Lower lobe of right lung (tissue), 2 donors: ENCODE data around the gene STAG1. TPM values are rescaled to one million over a fixed set of nuclear protein-coding genes. Genes with fewer than 3 reads are reported as not detected.

Experiments
- ATAC-seq, 2 donors: fragments of 200-7000 bp; cut with Tn5 transposase; one replicate each; pipeline ENCODE4 v1.9.1; 2020 to 2022; ENCODE audit warnings: mild to moderate bottlenecking in 2 of 2, moderate library complexity in 2 of 2
- DNase-seq: peaks from one replicate; pipeline ENCODE4 v3.0.0-alpha.2; 2020
- H3K27ac ChIP-seq: fragments of 200-600 bp; one replicate; pipeline ENCODE4 v1.8.0; 2022
- H3K27me3 ChIP-seq: fragments of 200-600 bp; one replicate; pipeline ENCODE4 v1.8.0; 2022; ENCODE audit warnings: low read depth
- H3K36me3 ChIP-seq: fragments of 200-600 bp; one replicate; pipeline ENCODE4 v1.8.0; 2022; ENCODE audit warnings: mild to moderate bottlenecking
- H3K4me1 ChIP-seq: fragments of 200-600 bp; one replicate; pipeline ENCODE4 v1.8.0; 2022
- H3K4me3 ChIP-seq: fragments of 200-600 bp; one replicate; pipeline ENCODE4 v1.8.0; 2022; ENCODE audit warnings: mild to moderate bottlenecking
- H3K9me3 ChIP-seq: fragments of 200-600 bp; one replicate; pipeline ENCODE4 v1.8.0; 2022
- intact Hi-C: fragments of 100-400 bp; cut with DNase I; formaldehyde crosslinking; loops from one replicate; pipeline ENCODE4 v1.11.0; 2022
- total RNA-seq: library from RNA; stranded (reverse); fragmentation: NEBNext Ultra II Directional; extraction: Animal tissue kit (Norgen Biotek cat#: 25700); gene quantifications from one replicate; pipeline ENCODE4 v1.2.1, GENCODE V29; 2021
- TF ChIP-seq, protein P1 (sequence below): fragments of 200-600 bp; IDR thresholded peaks from one replicate; pipeline ENCODE4 v1.8.0; 2022; ENCODE audit warnings: antibody characterized with exemption, mild to moderate bottlenecking
- donor health status: DM: no; HTN: yes; CAD: no; lungs with severe emphysema.

STAG1 gene
- total RNA-seq, 1 donor from 2014 or later: 41.3 TPM

DNA sequence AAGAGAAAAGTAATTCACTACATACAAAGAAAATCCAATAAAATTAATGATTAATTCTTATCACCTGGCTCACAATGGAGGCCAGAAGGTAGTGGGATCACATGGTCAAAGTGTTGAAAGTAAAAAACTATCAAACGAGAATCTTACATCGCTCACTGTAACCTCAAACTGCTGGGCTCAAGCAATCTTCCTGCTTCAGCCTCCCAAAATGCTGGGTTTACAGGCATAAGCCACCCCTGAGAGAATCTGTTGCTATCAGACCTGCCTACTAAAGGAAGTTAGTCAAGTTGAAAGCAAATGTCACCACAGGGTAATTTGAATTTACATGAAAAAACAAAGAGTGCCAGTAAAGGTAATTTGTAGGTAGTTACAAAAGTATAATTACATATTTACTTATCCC, 398.7 kb downstream of the STAG1 start:
- TF ChIP-seq, protein P1, sequence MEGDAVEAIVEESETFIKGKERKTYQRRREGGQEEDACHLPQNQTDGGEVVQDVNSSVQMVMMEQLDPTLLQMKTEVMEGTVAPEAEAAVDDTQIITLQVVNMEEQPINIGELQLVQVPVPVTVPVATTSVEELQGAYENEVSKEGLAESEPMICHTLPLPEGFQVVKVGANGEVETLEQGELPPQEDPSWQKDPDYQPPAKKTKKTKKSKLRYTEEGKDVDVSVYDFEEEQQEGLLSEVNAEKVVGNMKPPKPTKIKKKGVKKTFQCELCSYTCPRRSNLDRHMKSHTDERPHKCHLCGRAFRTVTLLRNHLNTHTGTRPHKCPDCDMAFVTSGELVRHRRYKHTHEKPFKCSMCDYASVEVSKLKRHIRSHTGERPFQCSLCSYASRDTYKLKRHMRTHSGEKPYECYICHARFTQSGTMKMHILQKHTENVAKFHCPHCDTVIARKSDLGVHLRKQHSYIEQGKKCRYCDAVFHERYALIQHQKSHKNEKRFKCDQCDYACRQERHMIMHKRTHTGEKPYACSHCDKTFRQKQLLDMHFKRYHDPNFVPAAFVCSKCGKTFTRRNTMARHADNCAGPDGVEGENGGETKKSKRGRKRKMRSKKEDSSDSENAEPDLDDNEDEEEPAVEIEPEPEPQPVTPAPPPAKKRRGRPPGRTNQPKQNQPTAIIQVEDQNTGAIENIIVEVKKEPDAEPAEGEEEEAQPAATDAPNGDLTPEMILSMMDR: no peak
- intact Hi-C loops: no loop called here
- DNase-seq (no peak), ATAC-seq (no peak)
- Histone ChIP-seq H3K4me3 (no peak overlapping the region), H3K27me3 (no peaks in the 10 kb centered on the region), H3K4me1 (peaks cover 4% of the 10 kb centered on the region), H3K9me3 (no peaks in the 10 kb centered on the region), H3K27ac (no peak overlapping the region), H3K36me3 (peaks cover 23% of the 10 kb centered on the region)

DNA sequence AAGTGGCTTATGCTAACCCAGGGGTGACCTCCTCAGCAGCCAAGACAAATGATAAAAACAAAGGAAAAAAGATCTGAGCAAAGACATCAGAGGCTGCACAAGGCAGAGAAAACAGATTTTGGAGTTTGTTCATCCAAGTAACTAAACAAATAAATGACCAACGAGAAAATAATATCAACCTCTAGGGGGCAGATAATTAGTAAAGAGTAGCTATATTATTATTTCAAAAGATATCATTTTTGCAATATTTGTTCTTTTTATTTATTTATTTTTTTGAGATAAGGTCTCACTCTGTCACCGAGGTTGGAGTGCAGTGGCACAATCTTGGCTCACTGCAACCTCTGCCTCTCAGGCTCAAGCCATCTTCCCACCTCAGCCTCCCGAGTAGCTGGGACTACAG, 400.3 kb downstream of the STAG1 start:
- peaks cover 19% of the 10 kb centered on the region for H3K36me3 ChIP-seq
- TF ChIP-seq, protein P1: peak; percentile 9
- no peak overlapping the region for H3K27ac ChIP-seq
- DNase-seq (no peak), ATAC-seq (no peak)
- peaks cover 4% of the 10 kb centered on the region for H3K4me1 ChIP-seq
- H3K4me3 ChIP-seq: no peak overlapping the region
- H3K27me3 ChIP-seq: no peaks in the 10 kb centered on the region
- intact Hi-C loops: no loop called here
- H3K9me3 ChIP-seq: no peaks in the 10 kb centered on the region

DNA sequence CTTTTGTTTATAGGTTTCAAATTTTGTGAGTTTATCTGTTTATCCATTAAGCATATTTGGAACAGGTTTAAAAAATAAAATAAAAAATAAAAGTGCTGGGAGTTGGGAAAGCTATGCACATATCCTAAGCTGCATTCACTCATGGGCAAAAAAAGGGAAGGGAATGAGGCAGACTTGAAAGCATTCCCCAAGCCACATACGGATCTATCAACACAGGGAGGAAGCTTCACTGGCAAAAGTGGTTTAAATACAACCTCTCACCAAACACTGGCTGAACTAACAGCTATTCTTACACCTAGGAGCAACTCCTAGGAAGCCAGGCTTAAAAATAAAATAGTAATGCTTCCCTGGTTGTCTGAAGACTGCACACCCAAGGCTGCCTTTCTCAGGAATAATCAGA, 400.8 kb downstream of the STAG1 start:
- Histone ChIP-seq H3K27ac (no peak overlapping the region), H3K36me3 (peaks cover 19% of the 10 kb centered on the region), H3K9me3 (no peaks in the 10 kb centered on the region), H3K27me3 (no peaks in the 10 kb centered on the region), H3K4me3 (no peak overlapping the region), H3K4me1 (peaks cover 4% of the 10 kb centered on the region)
- ATAC-seq: no peak
- TF ChIP-seq, protein P1: no peak
- intact Hi-C loops: no loop called here
- DNase-seq: no peak

DNA sequence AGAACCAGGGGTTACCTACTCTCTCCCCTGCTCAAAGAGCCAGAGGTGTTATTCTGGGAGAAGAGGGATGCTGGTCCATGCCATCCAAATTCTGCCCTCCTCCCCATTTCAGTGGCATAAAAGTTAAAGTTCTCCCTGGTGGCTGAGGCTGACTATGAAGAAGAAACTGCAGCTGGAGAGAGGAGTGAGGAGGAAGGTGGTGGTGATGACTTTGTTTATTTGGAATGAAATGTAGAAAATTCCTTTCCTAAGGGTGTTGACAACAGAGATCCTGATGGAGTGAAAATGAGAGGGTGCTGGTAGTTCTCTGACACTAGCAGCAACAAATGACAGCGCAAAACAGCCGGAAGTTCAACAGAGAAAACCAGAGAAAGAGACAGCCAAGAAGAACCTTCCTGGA, 401.6 kb downstream of the STAG1 start:
- Histone ChIP-seq H3K4me1 (peaks cover 4% of the 10 kb centered on the region), H3K36me3 (peaks cover 19% of the 10 kb centered on the region), H3K4me3 (no peak overlapping the region), H3K27ac (peak overlapping the region; percentile 41), H3K27me3 (no peaks in the 10 kb centered on the region), H3K9me3 (no peaks in the 10 kb centered on the region)
- ATAC-seq: peak; percentile 19 to 52
- intact Hi-C loops: no loop called here
- DNase-seq: no peak
- TF ChIP-seq, protein P1: no peak

DNA sequence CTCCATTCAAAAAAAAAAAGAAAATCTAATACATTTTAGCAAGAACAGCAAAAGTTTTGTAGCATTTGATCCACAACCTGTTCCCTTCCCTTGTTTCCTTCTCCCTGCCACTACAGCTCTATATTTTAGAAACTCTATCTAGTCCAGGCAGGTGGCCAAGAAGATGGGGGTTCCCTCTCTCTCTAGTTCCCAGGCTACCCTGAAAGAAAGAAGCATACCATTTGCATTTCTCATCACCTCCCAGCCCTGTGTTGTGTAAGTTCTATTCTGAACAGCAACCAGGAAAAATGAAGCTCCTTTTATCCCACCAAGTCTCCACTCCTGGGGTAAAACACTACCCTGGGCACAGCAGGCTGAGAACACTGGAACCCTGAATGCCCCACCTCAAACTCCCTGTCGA, 402.0 kb downstream of the STAG1 start:
- Histone ChIP-seq H3K36me3 (peaks cover 19% of the 10 kb centered on the region), H3K9me3 (no peaks in the 10 kb centered on the region), H3K27ac (peak overlapping the region; percentile 41), H3K4me3 (no peak overlapping the region), H3K27me3 (no peaks in the 10 kb centered on the region), H3K4me1 (peaks cover 4% of the 10 kb centered on the region)
- ATAC-seq (peak; percentile 47 to 62), DNase-seq (no peak)
- TF ChIP-seq, protein P1: no peak
- intact Hi-C loops: no loop called here

DNA sequence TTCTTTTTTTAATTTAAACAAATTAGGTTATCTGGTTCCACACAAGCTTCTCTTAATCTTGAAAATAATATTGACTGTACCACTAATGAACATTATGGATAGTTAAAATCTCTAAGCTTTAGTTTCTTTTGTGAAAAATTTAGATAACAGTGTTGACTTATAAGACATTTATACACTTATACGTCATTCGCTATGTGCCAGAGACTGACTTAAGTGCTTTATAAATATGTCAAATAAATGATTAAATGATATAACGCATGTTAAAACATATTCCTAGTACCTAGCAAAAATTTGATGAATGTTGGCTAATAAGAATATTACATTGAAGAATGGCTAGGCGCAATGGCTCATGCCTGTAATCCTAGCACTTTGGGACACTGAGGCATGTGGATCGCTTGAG, 405.7 kb downstream of the STAG1 start:
- peaks cover 16% of the 10 kb centered on the region for H3K4me1 ChIP-seq
- TF ChIP-seq, protein P1: no peak
- H3K27me3 ChIP-seq: no peaks in the 10 kb centered on the region
- DNase-seq (no peak), ATAC-seq (no peak)
- H3K36me3 ChIP-seq: peaks cover 23% of the 10 kb centered on the region
- H3K4me3 ChIP-seq: no peak overlapping the region
- H3K27ac ChIP-seq: no peak overlapping the region
- H3K9me3 ChIP-seq: no peaks in the 10 kb centered on the region
- intact Hi-C loops: no loop called here
